22Rv1 (cell line): ENCODE measurements around the gene SNIP1.

ENCODE experiments used
- CTCF ChIP-seq: fragments of 450-650 bp; IDR thresholded peaks from 2 replicates; pipeline ENCODE4 v1.5.1; 2017; ENCODE audit warnings: mild to moderate bottlenecking
- ZFX ChIP-seq: fragments of 450-650 bp; IDR thresholded peaks from 2 replicates; pipeline ENCODE4 v1.6.1; 2017; ENCODE audit warnings: antibody characterized with exemption, borderline replicate concordance

GRCh38 chr1:37540036-37540785 is 13.9 kb downstream of the SNIP1 start:
- TF ChIP-seq CTCF = no peak
- TF ChIP-seq ZFX = no peak
